GM23338 (cell line): ENCODE measurements around the gene EDN1.

Experiments
- CREB1 ChIP-seq: fragments of 250-450 bp; sonication (Bioruptor Pico); IDR thresholded peaks from 2 replicates; pipeline ENCODE4 v1.5.0; 2020; ENCODE audit warnings: low read depth, mild to moderate bottlenecking, moderate library complexity
- EZH2 ChIP-seq: fragments of 200-600 bp; sonication (generic); IDR thresholded peaks from one replicate; pipeline ENCODE4 v1.8.0; 2017; ENCODE audit warnings: antibody characterized with exemption, mild to moderate bottlenecking, low read depth; ENCODE audit not compliant: unreplicated experiment
- EZH2phosphoT487 ChIP-seq: fragments of 200-600 bp; sonication (generic); IDR thresholded peaks from one replicate; pipeline ENCODE4 v1.8.1; 2018; ENCODE audit warnings: antibody characterized with exemption; ENCODE audit not compliant: unreplicated experiment
- JUNB ChIP-seq: IDR thresholded peaks from one replicate; pipeline ENCODE4 v1.6.1; 2016; ENCODE audit warnings: antibody characterized with exemption; ENCODE audit not compliant: unreplicated experiment
- POLR2AphosphoS5 ChIP-seq: IDR thresholded peaks from 2 replicates; pipeline ENCODE4 v1.6.1; 2016; ENCODE audit warnings: antibody characterized with exemption, low read depth
- STAT1 ChIP-seq: IDR thresholded peaks from one replicate; pipeline ENCODE4 v1.6.1; 2016; ENCODE audit warnings: antibody characterized with exemption; ENCODE audit not compliant: unreplicated experiment
- ZNF114 ChIP-seq: fragments of 250-450 bp; sonication (Bioruptor Pico); IDR thresholded peaks from 2 replicates; pipeline ENCODE4 v1.5.0; 2020; ENCODE audit warnings: mild to moderate bottlenecking, moderate library complexity
- ZNF331 ChIP-seq: fragments of 250-450 bp; sonication (Bioruptor Pico); IDR thresholded peaks from 2 replicates; pipeline ENCODE4 v1.5.0; 2020; ENCODE audit warnings: low read depth, mild to moderate bottlenecking, moderate library complexity
- TF ChIP-seq, protein P1 (sequence below): IDR thresholded peaks from one replicate; pipeline ENCODE4 v1.6.1; 2018; ENCODE audit warnings: antibody characterized with exemption; ENCODE audit not compliant: unreplicated experiment
- TF ChIP-seq, protein P2 (sequence below), 2 experiments: fragments of 200-600 bp in 1 of 2; sonication (generic) in 1 of 2; conservative IDR thresholded peaks; 2 replicates each; pipeline versions ENCODE4 v1.5.1 to v1.6.1; 2016 to 2017; ENCODE audit warnings: antibody characterized with exemption in 2 of 2, low read depth in 2 of 2, mild to moderate bottlenecking in 2 of 2, moderate library complexity in 1 of 2
- TF ChIP-seq, protein P3 (sequence below): fragments of 250-450 bp; sonication (Bioruptor Pico); IDR thresholded peaks from 2 replicates; pipeline ENCODE4 v1.5.0; 2020; ENCODE audit warnings: mild to moderate bottlenecking, moderate library complexity
- TF ChIP-seq, protein P4 (sequence below): IDR thresholded peaks from 2 replicates; pipeline ENCODE4 v1.6.1; 2016; ENCODE audit warnings: antibody characterized with exemption

DNA sequence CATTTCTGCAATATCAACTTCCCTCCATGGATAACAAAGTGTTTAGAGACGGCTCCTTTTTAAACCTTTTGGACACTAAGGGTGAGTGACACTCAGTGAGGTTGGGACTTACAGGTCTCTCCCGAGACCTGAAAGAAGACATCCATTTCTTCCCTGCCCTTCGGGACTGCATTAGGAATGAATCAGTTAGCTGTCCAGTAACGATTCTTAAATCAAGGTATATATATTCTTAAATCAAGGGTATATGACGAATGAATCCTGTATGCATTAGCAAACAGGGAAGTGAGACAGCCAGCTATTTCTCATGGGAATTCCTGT lies 52.9 kb downstream of the EDN1 start:
- TF ChIP-seq POLR2AphosphoS5: no peak
- TF ChIP-seq, protein P1, sequence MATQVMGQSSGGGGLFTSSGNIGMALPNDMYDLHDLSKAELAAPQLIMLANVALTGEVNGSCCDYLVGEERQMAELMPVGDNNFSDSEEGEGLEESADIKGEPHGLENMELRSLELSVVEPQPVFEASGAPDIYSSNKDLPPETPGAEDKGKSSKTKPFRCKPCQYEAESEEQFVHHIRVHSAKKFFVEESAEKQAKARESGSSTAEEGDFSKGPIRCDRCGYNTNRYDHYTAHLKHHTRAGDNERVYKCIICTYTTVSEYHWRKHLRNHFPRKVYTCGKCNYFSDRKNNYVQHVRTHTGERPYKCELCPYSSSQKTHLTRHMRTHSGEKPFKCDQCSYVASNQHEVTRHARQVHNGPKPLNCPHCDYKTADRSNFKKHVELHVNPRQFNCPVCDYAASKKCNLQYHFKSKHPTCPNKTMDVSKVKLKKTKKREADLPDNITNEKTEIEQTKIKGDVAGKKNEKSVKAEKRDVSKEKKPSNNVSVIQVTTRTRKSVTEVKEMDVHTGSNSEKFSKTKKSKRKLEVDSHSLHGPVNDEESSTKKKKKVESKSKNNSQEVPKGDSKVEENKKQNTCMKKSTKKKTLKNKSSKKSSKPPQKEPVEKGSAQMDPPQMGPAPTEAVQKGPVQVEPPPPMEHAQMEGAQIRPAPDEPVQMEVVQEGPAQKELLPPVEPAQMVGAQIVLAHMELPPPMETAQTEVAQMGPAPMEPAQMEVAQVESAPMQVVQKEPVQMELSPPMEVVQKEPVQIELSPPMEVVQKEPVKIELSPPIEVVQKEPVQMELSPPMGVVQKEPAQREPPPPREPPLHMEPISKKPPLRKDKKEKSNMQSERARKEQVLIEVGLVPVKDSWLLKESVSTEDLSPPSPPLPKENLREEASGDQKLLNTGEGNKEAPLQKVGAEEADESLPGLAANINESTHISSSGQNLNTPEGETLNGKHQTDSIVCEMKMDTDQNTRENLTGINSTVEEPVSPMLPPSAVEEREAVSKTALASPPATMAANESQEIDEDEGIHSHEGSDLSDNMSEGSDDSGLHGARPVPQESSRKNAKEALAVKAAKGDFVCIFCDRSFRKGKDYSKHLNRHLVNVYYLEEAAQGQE: no peak
- TF ChIP-seq, protein P2, sequence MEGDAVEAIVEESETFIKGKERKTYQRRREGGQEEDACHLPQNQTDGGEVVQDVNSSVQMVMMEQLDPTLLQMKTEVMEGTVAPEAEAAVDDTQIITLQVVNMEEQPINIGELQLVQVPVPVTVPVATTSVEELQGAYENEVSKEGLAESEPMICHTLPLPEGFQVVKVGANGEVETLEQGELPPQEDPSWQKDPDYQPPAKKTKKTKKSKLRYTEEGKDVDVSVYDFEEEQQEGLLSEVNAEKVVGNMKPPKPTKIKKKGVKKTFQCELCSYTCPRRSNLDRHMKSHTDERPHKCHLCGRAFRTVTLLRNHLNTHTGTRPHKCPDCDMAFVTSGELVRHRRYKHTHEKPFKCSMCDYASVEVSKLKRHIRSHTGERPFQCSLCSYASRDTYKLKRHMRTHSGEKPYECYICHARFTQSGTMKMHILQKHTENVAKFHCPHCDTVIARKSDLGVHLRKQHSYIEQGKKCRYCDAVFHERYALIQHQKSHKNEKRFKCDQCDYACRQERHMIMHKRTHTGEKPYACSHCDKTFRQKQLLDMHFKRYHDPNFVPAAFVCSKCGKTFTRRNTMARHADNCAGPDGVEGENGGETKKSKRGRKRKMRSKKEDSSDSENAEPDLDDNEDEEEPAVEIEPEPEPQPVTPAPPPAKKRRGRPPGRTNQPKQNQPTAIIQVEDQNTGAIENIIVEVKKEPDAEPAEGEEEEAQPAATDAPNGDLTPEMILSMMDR (conservative IDR thresholded peaks at IDR 0.05; ENCODE audit: low read depth in 2 of 2): no peak
- TF ChIP-seq EZH2phosphoT487: no peak
- no peak for TF ChIP-seq CREB1
- no peak for TF ChIP-seq EZH2
- no peak for TF ChIP-seq JUNB
- TF ChIP-seq STAT1: no peak
- no peak for TF ChIP-seq ZNF331 (CRISPR knock-in tag)
- TF ChIP-seq, protein P3, sequence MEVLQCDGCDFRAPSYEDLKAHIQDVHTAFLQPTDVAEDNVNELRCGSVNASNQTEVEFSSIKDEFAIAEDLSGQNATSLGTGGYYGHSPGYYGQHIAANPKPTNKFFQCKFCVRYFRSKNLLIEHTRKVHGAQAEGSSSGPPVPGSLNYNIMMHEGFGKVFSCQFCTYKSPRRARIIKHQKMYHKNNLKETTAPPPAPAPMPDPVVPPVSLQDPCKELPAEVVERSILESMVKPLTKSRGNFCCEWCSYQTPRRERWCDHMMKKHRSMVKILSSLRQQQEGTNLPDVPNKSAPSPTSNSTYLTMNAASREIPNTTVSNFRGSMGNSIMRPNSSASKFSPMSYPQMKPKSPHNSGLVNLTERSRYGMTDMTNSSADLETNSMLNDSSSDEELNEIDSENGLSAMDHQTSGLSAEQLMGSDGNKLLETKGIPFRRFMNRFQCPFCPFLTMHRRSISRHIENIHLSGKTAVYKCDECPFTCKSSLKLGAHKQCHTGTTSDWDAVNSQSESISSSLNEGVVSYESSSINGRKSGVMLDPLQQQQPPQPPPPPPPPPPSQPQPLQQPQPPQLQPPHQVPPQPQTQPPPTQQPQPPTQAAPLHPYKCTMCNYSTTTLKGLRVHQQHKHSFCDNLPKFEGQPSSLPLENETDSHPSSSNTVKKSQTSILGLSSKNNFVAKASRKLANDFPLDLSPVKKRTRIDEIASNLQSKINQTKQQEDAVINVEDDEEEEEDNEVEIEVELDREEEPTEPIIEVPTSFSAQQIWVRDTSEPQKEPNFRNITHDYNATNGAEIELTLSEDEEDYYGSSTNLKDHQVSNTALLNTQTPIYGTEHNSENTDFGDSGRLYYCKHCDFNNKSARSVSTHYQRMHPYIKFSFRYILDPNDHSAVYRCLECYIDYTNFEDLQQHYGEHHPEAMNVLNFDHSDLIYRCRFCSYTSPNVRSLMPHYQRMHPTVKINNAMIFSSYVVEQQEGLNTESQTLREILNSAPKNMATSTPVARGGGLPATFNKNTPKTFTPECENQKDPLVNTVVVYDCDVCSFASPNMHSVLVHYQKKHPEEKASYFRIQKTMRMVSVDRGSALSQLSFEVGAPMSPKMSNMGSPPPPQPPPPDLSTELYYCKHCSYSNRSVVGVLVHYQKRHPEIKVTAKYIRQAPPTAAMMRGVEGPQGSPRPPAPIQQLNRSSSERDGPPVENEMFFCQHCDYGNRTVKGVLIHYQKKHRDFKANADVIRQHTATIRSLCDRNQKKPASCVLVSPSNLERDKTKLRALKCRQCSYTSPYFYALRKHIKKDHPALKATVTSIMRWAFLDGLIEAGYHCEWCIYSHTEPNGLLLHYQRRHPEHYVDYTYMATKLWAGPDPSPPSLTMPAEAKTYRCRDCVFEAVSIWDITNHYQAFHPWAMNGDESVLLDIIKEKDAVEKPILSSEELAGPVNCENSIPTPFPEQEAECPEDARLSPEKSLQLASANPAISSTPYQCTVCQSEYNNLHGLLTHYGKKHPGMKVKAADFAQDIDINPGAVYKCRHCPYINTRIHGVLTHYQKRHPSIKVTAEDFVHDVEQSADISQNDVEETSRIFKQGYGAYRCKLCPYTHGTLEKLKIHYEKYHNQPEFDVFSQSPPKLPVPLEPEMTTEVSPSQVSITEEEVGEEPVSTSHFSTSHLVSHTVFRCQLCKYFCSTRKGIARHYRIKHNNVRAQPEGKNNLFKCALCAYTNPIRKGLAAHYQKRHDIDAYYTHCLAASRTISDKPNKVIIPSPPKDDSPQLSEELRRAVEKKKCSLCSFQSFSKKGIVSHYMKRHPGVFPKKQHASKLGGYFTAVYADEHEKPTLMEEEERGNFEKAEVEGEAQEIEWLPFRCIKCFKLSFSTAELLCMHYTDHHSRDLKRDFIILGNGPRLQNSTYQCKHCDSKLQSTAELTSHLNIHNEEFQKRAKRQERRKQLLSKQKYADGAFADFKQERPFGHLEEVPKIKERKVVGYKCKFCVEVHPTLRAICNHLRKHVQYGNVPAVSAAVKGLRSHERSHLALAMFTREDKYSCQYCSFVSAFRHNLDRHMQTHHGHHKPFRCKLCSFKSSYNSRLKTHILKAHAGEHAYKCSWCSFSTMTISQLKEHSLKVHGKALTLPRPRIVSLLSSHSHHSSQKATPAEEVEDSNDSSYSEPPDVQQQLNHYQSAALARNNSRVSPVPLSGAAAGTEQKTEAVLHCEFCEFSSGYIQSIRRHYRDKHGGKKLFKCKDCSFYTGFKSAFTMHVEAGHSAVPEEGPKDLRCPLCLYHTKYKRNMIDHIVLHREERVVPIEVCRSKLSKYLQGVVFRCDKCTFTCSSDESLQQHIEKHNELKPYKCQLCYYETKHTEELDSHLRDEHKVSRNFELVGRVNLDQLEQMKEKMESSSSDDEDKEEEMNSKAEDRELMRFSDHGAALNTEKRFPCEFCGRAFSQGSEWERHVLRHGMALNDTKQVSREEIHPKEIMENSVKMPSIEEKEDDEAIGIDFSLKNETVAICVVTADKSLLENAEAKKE (CRISPR knock-in tag): no peak
- TF ChIP-seq, protein P4, sequence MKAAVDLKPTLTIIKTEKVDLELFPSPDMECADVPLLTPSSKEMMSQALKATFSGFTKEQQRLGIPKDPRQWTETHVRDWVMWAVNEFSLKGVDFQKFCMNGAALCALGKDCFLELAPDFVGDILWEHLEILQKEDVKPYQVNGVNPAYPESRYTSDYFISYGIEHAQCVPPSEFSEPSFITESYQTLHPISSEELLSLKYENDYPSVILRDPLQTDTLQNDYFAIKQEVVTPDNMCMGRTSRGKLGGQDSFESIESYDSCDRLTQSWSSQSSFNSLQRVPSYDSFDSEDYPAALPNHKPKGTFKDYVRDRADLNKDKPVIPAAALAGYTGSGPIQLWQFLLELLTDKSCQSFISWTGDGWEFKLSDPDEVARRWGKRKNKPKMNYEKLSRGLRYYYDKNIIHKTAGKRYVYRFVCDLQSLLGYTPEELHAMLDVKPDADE: no peak
- no peak for TF ChIP-seq ZNF114 (CRISPR knock-in tag)
